Gastrocnemius medialis (tissue), 4 donors: ENCODE data around the gene TSPAN9. TPM values are rescaled to one million over a fixed set of nuclear protein-coding genes. Genes with fewer than 3 reads are reported as not detected.

Experiments used
- ATAC-seq, 2 donors: fragments of 150-250 bp; one replicate each; pipeline ENCODE4 v1.9.1; 2016
- DNase-seq, 2 donors: peaks; one replicate each; pipeline ENCODE4 v3.0.0-alpha.2; 2019
- H3K27ac ChIP-seq, 4 donors: fragments of 200-600 bp; sonication (generic); 1 replicate in 1 of 4; 2 replicates in 3 of 4; pipeline ENCODE4 v1.5.1; 2016 to 2018; ENCODE audit warnings: mild to moderate bottlenecking in 2 of 4, moderate library complexity in 1 of 4
- H3K27me3 ChIP-seq, 3 donors: fragments of 200-600 bp; sonication (generic) in 2 of 3; 1 replicate in 1 of 3; 2 replicates in 2 of 3; pipeline versions ENCODE4 v1.5.1 to v1.6.0; 2016 to 2019; ENCODE audit warnings: mild to moderate bottlenecking in 1 of 3, moderate library complexity in 1 of 3
- H3K36me3 ChIP-seq, 2 donors: fragments of 200-600 bp; sonication (generic) in 1 of 2; one replicate each; pipeline ENCODE4 v1.5.1; 2017 to 2018
- H3K4me1 ChIP-seq, 2 donors: fragments of 200-600 bp; sonication (generic) in 1 of 2; one replicate each; pipeline ENCODE4 v1.5.1; 2016 to 2017; ENCODE audit warnings: mild to moderate bottlenecking in 2 of 2
- H3K4me3 ChIP-seq, 4 donors: fragments of 200-600 bp; sonication (generic) in 3 of 4; 1 replicate in 1 of 4; 2 replicates in 3 of 4; pipeline ENCODE4 v1.5.1; 2016 to 2019; ENCODE audit warnings: mild to moderate bottlenecking in 2 of 4
- H3K9me3 ChIP-seq, 3 donors: fragments of 200-600 bp; sonication (generic) in 2 of 3; 1 replicate in 1 of 3; 2 replicates in 2 of 3; pipeline ENCODE4 v1.5.1; 2016 to 2019
- CTCF ChIP-seq, 5 experiments: fragments of 450-650 bp in 3 of 5; fragments of 200-600 bp in 2 of 5; sonication (generic) in 2 of 5; IDR thresholded peaks in 4 of 5; conservative IDR thresholded peaks in 1 of 5; 1 replicate in 4 of 5; 2 replicates in 1 of 5; pipeline ENCODE4 v1.5.1; 2016 to 2019; ENCODE audit warnings: antibody characterized with exemption in 5 of 5, mild to moderate bottlenecking in 3 of 5, moderate library complexity in 3 of 5
- POLR2A ChIP-seq, 2 donors: fragments of 450-650 bp; IDR thresholded peaks; one replicate each; pipeline ENCODE4 v1.6.1; 2017; ENCODE audit warnings: antibody characterized with exemption in 2 of 2, mild to moderate bottlenecking in 2 of 2, moderate library complexity in 2 of 2
- in situ Hi-C, 4 donors: fragments of 200-750 bp; cut with MboI; loops; one replicate each; pipeline versions ENCODE4 v1.15.0 to v1.8.0; 2017; ENCODE audit warnings: low sequenced_read_pairs in 4 of 4
- intact Hi-C: fragments of 100-400 bp; cut with DNase I; formaldehyde crosslinking; loops from one replicate; pipeline ENCODE4 v1.15.1; 2023; ENCODE audit warnings: low total_unique reads
- total RNA-seq, 4 donors: library from RNA; depleted of rRNA; stranded (reverse); fragments of >200 nt; gene quantifications; one replicate each; pipeline versions ENCODE4 v1.1.0 to v1.2.3, GENCODE V29; 2016

Gene TSPAN9
- total RNA-seq, 4 donors from 2014 or later, result 4.7 to 9.4 (median 7.4) TPM

GRCh38 chr12:3292677-3293412 is 215.7 kb downstream of the TSPAN9 start:
- in situ Hi-C loops, result loop anchor here in 3 of 4 donors (10.0 kb wide), 2 partner anchors 482 to 512 kb away; no protein-coding TSS in a partner anchor
- DNase-seq, result no peak

DNA sequence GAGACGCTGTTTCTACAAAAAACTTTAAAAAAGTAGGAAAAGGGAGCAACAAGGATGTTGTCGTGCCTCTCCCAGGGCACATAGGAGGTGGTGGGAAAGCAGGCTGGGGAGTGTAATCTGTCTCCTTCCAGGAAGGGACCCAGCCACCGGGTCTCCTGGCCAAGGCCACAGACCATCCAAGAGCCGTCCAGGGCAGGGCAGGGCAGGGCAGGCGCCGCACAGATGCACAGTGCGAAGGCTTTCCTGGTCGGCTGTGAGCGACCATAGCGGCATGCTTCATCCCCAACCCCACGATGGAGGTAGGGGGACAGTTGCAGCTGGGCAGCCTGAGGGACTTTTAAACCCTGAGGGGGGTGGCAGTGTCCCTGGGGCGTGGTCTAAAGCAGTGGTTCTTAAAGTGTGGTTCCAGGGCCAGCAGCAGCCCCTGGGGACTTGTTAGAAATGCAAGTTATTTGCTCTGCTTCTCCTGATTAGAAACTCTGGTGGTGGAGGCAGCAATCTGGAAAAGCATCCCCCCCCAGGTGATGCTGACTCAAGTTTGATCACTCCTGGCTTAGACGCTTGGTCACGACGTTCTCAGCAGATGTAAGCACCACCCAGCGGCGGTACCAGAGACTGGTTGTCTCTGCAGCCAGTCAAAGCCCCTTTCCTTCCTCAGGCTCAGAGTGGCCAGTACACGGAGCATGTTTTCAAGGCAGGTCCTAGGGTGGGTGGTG is 216.4 kb downstream of the TSPAN9 start:
- Histone ChIP-seq H3K36me3 (no peaks in the 10 kb centered on the region), H3K4me3 (no peak overlapping the region), H3K27me3 (no peaks in the 10 kb centered on the region), H3K27ac (no peak overlapping the region), H3K4me1 (peaks cover 4 to 7% of the 10 kb centered on the region in 2 donors), H3K9me3 (no peaks in the 10 kb centered on the region)
- ATAC-seq (no peak), DNase-seq (no peak)
- in situ Hi-C loops (loop anchor here in 3 of 4 donors (10.0 kb wide), 2 partner anchors 481 to 511 kb away; no protein-coding TSS in a partner anchor), intact Hi-C loops (no loop called here)
- no peak for TF ChIP-seq CTCF (IDR thresholded peaks at IDR 0.05 in 4 of 5, conservative IDR thresholded peaks at IDR 0.05 in 1 of 5)
- no peak for TF ChIP-seq POLR2A (IDR thresholded peaks at IDR 0.05)

More at GRCh38 chr12:3292677-3293412, 215.7 kb downstream of the TSPAN9 start:
- no peak for ATAC-seq
- Histone ChIP-seq H3K9me3 (no peaks in the 10 kb centered on the region), H3K4me3 (no peak overlapping the region), H3K36me3 (no peaks in the 10 kb centered on the region), H3K27ac (no peak overlapping the region), H3K4me1 (peaks cover 4 to 7% of the 10 kb centered on the region in 2 donors), H3K27me3 (no peaks in the 10 kb centered on the region)
- TF ChIP-seq CTCF (IDR thresholded peaks at IDR 0.05 in 4 of 5, conservative IDR thresholded peaks at IDR 0.05 in 1 of 5) (no peak), POLR2A (IDR thresholded peaks at IDR 0.05) (no peak)
- intact Hi-C loops, result no loop called here

DNA sequence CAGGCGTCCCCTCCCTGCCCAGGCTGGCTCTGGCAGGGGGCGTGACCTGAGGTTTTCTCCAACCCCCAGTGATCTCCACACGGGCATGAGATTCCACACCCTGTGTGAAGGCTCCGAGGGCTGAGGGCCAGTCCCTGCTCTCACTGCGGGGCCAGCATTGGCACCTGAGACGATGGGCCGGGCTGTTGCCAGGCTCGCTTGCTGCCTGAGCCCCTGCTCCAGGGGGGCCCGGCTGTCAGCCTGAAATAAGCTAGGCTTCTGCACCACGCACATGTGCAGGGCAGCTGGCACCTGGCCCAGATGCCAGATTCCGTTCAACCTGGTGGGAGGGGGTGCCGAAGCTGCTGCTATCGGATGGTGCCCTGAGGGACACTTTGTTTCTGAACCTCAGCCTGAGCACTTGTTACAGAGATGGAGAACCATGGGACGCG is 217.3 kb downstream of the TSPAN9 start:
- ATAC-seq (no peak), DNase-seq (no peak)
- TF ChIP-seq POLR2A (IDR thresholded peaks at IDR 0.05), result no peak
- TF ChIP-seq CTCF (IDR thresholded peaks at IDR 0.05 in 4 of 5, conservative IDR thresholded peaks at IDR 0.05 in 1 of 5), result no peak
- H3K9me3 ChIP-seq, result no peaks in the 10 kb centered on the region
- peaks cover 8 to 10% of the 10 kb centered on the region in 2 donors for H3K4me1 ChIP-seq
- no peak overlapping the region for H3K4me3 ChIP-seq
- H3K27ac ChIP-seq, result no peak overlapping the region
- intact Hi-C loops (no loop called here), in situ Hi-C loops (loop anchor here in 3 of 4 donors (10.0 kb wide), 2 partner anchors 480 to 510 kb away; no protein-coding TSS in a partner anchor)
- H3K27me3 ChIP-seq, result no peaks in the 10 kb centered on the region
- H3K36me3 ChIP-seq, result no peaks in the 10 kb centered on the region

GRCh38 chr12:3295225-3295624 is 218.0 kb downstream of the TSPAN9 start:
- TF ChIP-seq POLR2A (IDR thresholded peaks at IDR 0.05) (no peak), CTCF (IDR thresholded peaks at IDR 0.05 in 4 of 5, conservative IDR thresholded peaks at IDR 0.05 in 1 of 5) (no peak)
- no peaks in the 10 kb centered on the region for H3K27me3 ChIP-seq
- in situ Hi-C loops, result loop anchor here (5.0 to 10.0 kb wide), 4 partner anchors 480 to 510 kb away; no protein-coding TSS in a partner anchor
- peaks cover 13% of the 10 kb centered on the region in 2 donors for H3K4me1 ChIP-seq
- H3K36me3 ChIP-seq, result no peaks in the 10 kb centered on the region
- ATAC-seq, result no peak
- H3K4me3 ChIP-seq, result no peak overlapping the region
- DNase-seq, result no peak
- no peak overlapping the region for H3K27ac ChIP-seq
- H3K9me3 ChIP-seq, result no peaks in the 10 kb centered on the region
- intact Hi-C loops, result no loop called here
